ENCODE measurements around the gene ACVRL1.

Gene ACVRL1

GRCh38 chr12:51944608-51945233 lies 37.4 kb downstream of the ACVRL1 start:
- DNase-seq (ENCODE audit: low read depth), result no peak
- no peak overlapping the region for H3K4me3 ChIP-seq (ENCODE audit: low read depth, low read length)
- in situ Hi-C loops (cut with HindIII; ENCODE audit: low sequenced_read_pairs), result no loop called here
- no peak for TF ChIP-seq CTCF (IDR thresholded peaks at IDR 0.05; ENCODE audit: low read depth, low read length, missing control alignments)

GRCh38 chr12:51947246-51947996 lies 40.1 kb downstream of the ACVRL1 start:
- no peak for TF ChIP-seq CTCF (IDR thresholded peaks at IDR 0.05; ENCODE audit: low read depth, low read length, missing control alignments)
- H3K4me3 ChIP-seq (ENCODE audit: low read depth, low read length), result no peak overlapping the region
- DNase-seq (ENCODE audit: low read depth), result no peak
- in situ Hi-C loops (cut with HindIII; ENCODE audit: low sequenced_read_pairs), result no loop called here

- no peak for TF ChIP-seq CTCF (IDR thresholded peaks at IDR 0.05; ENCODE audit: low read depth, low read length, missing control alignments)
- in situ Hi-C loops (cut with HindIII; ENCODE audit: low sequenced_read_pairs), result no loop called here
- DNase-seq (ENCODE audit: low read depth), result no peak
- no peak overlapping the region for H3K4me3 ChIP-seq (ENCODE audit: low read depth, low read length)
Measured at GRCh38 chr12:51948066-51948465, 40.8 kb downstream of the ACVRL1 start.

GRCh38 chr12:51949342-51950030 lies 42.2 kb downstream of the ACVRL1 start:
- TF ChIP-seq CTCF (IDR thresholded peaks at IDR 0.05; ENCODE audit: low read depth, low read length, missing control alignments), result no peak
- no peak for DNase-seq (ENCODE audit: low read depth)
- no peak overlapping the region for H3K4me3 ChIP-seq (ENCODE audit: low read depth, low read length)
- in situ Hi-C loops (cut with HindIII; ENCODE audit: low sequenced_read_pairs), result no loop called here

GRCh38 chr12:51950682-51951198 lies 43.4 kb downstream of the ACVRL1 start:
- H3K4me3 ChIP-seq (ENCODE audit: low read depth, low read length), result peak overlapping the region; percentile 57
- no peak for DNase-seq (ENCODE audit: low read depth)
- TF ChIP-seq CTCF (IDR thresholded peaks at IDR 0.05; ENCODE audit: low read depth, low read length, missing control alignments), result no peak
- in situ Hi-C loops (cut with HindIII; ENCODE audit: low sequenced_read_pairs), result no loop called here

GRCh38 chr12:51951199-51951842 lies 44.0 kb downstream of the ACVRL1 start, which contains the start of gene ACVR1B:
ACVR1B (plus strand) TSS chr12:51951699; CDS start chr12:51951744, 45 bp downstream.
- DNase-seq (ENCODE audit: low read depth), result peak; percentile 60
- in situ Hi-C loops (cut with HindIII; ENCODE audit: low sequenced_read_pairs), result no loop called here
- H3K4me3 ChIP-seq (ENCODE audit: low read depth, low read length), result peak within 1 kb of the TSS; percentile 87
- TF ChIP-seq CTCF (IDR thresholded peaks at IDR 0.05; ENCODE audit: low read depth, low read length, missing control alignments), result no peak

Data from astrocyte of the cerebellum (primary cell).